ENCODE data around the gene NES.

GRCh38 chr1:156673387-156674121, 3.7 kb downstream of the NES start:
- TF ChIP-seq EZH2 (IDR thresholded peaks at IDR 0.05; ENCODE audit: low read depth): no peak
- TF ChIP-seq, protein P1, sequence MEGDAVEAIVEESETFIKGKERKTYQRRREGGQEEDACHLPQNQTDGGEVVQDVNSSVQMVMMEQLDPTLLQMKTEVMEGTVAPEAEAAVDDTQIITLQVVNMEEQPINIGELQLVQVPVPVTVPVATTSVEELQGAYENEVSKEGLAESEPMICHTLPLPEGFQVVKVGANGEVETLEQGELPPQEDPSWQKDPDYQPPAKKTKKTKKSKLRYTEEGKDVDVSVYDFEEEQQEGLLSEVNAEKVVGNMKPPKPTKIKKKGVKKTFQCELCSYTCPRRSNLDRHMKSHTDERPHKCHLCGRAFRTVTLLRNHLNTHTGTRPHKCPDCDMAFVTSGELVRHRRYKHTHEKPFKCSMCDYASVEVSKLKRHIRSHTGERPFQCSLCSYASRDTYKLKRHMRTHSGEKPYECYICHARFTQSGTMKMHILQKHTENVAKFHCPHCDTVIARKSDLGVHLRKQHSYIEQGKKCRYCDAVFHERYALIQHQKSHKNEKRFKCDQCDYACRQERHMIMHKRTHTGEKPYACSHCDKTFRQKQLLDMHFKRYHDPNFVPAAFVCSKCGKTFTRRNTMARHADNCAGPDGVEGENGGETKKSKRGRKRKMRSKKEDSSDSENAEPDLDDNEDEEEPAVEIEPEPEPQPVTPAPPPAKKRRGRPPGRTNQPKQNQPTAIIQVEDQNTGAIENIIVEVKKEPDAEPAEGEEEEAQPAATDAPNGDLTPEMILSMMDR (conservative IDR thresholded peaks at IDR 0.05): no peak

Measured in PC-9 (cell line).